HG03097 (cell line): ENCODE results near the gene BTBD3.

Source experiments
- ATAC-seq: cut with Tn5 transposase; IDR thresholded peaks from one replicate; pipeline ENCODE4 v1.9.1; 2021; ENCODE audit not compliant: unreplicated experiment, low FRiP score

The BTBD3 gene

GRCh38 chr20:11917663-11918062 is at the start of gene BTBD3:
BTBD3 (plus strand) TSS chr20:11917893; CDS start chr20:11918276, 383 bp downstream.
- peak; percentile 98 for ATAC-seq

DNA sequence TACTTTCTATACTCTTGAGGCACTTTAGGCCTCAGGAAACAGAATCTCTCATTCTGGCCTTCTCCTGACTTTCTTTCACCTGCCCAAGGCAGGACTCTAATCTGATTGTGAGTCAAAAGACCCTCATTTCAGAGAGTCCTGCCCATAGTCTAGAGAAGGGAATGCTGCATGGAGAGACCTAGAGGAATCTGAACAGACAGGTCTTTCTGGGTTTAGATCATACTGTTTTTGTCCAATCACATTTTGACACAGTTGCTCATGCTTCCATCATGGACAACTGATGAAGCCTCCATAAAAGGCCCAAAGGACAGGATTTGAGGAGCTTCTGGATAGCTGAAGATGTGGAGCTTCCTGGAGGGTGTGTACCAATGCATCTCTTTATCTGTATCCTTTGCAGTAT is 48.1 kb upstream of the BTBD3 start:
- no peak for ATAC-seq

DNA sequence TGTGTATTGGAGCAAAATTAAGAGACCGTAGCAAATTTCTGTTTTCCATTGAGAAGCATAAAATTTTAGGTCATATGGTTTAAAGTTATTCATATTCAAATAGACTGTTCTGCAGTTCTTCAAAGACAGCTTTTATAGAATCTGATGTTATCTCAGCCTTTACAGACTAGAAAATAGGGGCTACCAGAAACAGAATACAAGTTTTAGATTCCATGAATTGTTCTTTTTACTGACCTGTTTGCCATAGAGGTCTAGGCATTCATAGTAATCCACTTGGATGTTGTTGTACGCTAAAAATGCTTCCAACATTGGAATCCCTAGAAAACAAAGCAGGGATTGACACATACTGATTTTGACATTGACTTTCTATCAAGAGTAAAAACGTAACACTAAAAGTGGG is 47.3 kb upstream of the BTBD3 start:
- no peak for ATAC-seq

GRCh38 chr20:11876555-11876954 is 41.1 kb upstream of the BTBD3 start:
- ATAC-seq = no peak

DNA sequence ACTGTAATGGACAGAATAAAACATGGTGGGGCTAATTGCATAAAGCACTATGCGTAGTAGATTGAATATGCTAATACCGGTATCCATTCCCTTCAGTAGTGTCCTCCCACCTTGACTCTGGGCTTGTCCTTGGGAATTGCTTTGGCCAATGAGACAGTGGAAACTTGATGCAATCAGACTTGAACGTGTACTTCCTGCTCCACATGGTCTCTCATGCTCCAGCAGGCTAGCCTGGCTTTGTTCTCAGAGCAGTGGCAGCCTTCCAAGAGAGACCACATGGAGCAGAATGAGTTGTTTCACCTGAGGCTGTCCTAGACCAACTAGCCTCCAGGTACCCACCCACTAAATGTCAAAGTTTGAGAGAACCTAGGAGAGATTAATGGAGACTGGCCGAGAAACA is 37.0 kb upstream of the BTBD3 start:
- ATAC-seq = no peak

- ATAC-seq = no peak
Measured at GRCh38 chr20:11881449-11881848, 36.2 kb upstream of the BTBD3 start.

- no peak for ATAC-seq
Measured at GRCh38 chr20:11882651-11883050, 35.0 kb upstream of the BTBD3 start.

GRCh38 chr20:11888648-11889047 is 29.0 kb upstream of the BTBD3 start:
- ATAC-seq = no peak

- ATAC-seq = peak; percentile 84
Measured at GRCh38 chr20:11890331-11891076, 27.2 kb upstream of the BTBD3 start.

DNA sequence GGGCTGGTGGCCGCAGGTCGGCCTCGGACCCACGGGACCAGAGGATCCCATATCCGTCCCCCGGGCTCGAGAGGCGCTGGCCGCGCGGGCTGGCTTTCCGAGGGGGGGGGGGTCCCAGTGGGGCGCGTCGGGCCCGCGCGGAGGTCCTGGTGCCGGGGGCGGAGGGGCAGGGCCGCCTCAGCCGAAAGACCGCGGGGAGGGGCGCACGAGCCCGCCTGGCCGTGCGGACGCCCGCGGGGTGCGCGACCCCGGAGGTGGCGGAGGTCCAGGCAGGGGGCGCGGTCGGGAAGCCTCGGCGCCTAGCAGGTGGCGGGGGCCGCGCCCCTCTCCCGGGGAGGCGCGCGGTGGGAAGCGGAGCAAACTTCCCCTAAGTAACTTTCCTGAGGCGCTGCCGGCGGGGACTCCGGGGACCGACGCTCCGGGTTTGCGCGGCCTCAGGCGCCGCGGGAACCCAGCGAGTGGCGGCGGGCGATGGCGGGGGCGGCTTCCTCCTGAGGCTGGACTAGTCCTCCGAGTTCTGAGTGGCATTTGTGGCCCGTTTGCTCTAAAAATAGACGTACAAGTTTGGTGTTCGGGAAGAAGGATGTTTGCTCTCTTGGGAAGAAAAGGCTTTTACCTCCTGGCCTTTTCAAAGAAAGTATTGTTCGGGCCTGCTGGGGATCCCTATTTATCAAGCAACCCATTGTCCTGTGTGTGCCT is 26.5 kb upstream of the BTBD3 start:
- peak; percentile 24 for ATAC-seq

DNA sequence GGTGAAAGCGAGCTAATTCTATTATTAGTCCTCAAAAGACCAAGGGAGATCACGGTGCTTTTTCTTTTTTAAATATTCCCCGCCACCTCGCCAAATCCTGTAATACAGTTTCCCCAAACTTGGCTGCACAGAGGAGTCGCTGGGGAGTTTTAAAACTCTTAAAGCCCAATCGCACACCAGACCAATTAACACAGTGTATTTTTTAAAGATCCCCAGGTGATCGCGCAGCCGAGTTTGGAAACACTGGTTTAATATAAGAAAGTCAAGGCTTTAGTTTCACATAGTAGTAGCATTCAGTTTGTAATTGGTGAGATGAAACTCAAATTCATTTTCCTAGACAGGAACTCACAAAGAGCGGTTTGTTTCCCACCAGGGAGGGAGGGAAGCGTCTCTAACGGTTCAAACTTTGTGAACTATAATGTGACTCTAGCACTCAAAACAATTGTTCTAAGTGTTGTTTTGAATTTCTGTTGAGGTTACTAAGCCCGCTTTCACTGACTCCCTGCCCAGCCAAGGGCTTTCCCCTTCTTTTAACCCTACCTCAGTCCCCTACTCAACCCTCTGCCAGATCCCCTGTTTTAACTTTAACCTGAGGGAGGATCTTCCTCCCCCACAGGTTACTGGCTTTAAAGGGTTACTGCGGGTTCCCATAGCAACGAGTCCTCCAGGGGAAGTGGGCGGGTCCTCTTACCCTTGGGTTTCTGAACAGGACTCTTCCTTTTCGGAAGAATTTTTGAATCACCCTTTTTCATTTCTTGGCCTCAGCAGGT is 25.7 kb upstream of the BTBD3 start:
- peak; percentile 67 for ATAC-seq

DNA sequence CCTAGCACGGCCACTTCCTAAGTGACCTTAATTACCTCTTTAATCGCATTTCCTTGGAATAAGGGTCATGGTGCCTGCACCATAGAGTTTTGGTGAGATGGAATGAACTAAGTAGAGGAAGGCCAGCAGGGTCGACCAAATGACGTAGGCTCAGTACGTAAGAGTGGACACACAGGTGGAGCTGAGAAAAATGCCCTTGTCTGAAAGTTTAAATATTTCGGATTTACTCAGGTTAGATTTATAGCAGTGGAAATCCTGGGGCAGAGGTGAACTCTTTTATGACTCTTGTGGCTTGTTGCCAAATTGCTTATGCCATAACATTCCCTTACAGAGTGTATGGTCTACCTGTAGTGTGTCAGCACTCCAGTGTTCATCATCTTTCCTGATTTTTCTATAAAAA is 23.6 kb upstream of the BTBD3 start:
- ATAC-seq = no peak

GRCh38 chr20:11895861-11896387 is 21.8 kb upstream of the BTBD3 start:
- ATAC-seq = no peak

DNA sequence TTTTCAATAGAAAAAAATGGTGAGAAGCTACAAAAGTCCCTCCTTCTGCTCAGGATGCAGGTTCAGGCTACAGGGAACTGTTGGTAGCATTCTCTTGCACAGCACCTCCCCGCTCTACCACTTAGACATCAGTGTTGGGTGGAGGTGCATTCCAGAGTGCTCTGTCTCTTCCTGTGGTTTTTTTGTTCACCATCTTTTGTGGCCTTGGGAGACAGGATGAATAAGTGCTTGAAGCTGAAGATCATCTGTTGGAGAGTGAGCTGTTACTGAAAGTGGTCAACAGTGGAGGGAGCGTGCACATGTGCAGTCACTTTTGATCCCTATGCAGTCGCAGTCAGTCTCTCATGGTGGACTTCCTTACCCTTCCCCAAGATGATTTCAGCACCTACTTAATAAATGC is 16.6 kb upstream of the BTBD3 start:
- ATAC-seq = no peak

DNA sequence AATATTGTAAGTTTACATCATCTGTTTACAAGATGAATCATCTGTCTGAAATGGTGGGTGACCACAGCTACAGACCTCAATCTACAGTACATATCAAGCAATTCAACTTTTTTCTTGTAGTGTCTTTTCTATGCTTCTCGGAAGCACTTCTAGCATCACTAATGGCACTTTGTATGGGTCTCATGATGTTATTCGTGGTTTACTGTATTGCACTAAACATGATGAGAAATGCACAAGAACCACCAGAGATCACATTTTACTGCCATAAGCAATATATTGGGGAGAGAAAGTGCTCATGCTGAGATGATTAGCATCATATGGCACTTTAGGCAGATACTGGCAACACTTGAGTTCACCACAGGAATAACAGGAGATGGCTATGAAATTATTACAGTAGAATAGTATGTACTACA is 15.4 kb upstream of the BTBD3 start:
- ATAC-seq = no peak

GRCh38 chr20:11905460-11906179 is 12.1 kb upstream of the BTBD3 start:
- no peak for ATAC-seq

- ATAC-seq = no peak
Measured at GRCh38 chr20:11906626-11907480, 10.8 kb upstream of the BTBD3 start.

DNA sequence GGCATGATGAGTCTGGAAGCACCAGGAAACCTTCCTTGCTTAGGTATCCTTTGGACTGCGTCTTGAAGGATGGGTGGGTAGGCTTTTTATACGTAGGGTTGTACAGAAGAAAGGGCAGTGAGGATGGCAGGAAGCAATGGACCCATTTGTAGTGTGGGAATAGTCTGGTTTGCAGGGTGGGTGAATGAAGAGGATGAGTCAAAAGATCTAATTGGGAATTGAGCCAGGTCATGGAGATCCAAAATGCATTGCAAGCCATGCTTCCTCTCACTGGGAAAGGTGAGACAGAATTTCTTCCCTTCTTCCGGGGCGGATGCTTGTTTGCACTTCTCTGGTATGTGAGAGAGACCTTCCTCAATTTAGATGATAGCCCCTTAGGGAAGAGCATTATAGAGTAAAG is 10.1 kb upstream of the BTBD3 start:
- ATAC-seq = no peak

DNA sequence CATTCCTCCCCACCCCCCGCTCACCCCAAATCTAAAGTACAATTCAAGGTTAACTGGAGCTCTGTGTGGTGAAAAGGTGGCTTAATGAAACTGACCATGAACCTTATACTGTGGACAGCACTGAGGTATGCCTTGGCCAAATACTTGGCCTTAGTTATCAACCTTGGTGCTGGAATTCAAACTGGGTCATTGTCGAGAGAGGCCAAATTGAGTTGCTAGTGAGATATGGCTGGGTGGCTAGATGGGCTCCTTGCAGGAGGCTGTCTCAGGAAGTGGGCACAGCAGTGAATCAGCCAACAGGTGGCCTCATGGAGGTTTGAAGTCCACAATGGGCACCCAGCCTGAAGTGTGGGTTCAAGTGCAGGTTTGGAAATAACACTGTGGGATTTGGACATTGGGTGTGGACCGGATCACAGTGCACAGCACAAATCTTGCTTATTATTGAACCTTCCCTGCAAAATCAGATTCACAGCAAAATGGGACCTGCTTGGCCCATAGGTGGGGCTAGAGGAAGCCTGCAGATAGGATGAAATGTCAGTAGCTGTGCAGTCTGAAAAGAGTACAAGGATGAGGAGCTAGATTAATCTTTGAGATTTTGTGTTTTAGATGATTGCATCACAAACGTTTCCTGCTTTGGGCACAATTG is 5.6 kb upstream of the BTBD3 start:
- ATAC-seq = no peak
